Natural killer cell (primary cell): ENCODE results near the gene SLC2A5. TPM values are rescaled to one million over a fixed set of nuclear protein-coding genes. Genes with fewer than 3 reads are reported as not detected.
A peak's percentile ranks its signal among the peaks of the same experiment; 100 is the strongest.

Experiments
- ATAC-seq, 3 donors: fragments of 150-1000 bp in 2 of 3; fragments of 200-7000 bp in 1 of 3; cut with Tn5 transposase; 1 replicate in 1 of 3; 2 replicates in 2 of 3; pipeline ENCODE4 v1.10.0; 2021; ENCODE audit warnings: mild to moderate bottlenecking in 2 of 3, moderate library complexity in 2 of 3
- DNase-seq, 2 donors: peaks; one replicate each; pipeline versions ENCODE4 v3.0.0 to v3.0.0-alpha.2; 2013 to 2021; ENCODE audit warnings: mixed read lengths in 1 of 2
- H3K27ac ChIP-seq: one replicate; pipeline ENCODE4 v1.5.1; 2013; ENCODE audit warnings: mild to moderate bottlenecking, low read length
- H3K27me3 ChIP-seq: one replicate; pipeline ENCODE4 v1.6.1; 2013; ENCODE audit warnings: low read length; ENCODE audit not compliant: control insufficient read depth, insufficient read depth
- H3K36me3 ChIP-seq: one replicate; pipeline ENCODE4 v1.6.1; 2013; ENCODE audit warnings: low read length; ENCODE audit not compliant: control insufficient read depth, insufficient read depth
- H3K4me1 ChIP-seq: one replicate; pipeline ENCODE4 v1.6.1; 2013; ENCODE audit warnings: low read length; ENCODE audit not compliant: control insufficient read depth, insufficient read depth
- H3K4me3 ChIP-seq: one replicate; pipeline ENCODE4 v1.5.1; 2013; ENCODE audit warnings: low read length
- H3K9me3 ChIP-seq: one replicate; pipeline ENCODE4 v1.6.1; 2013; ENCODE audit warnings: low read length; ENCODE audit not compliant: control insufficient read depth, insufficient read depth
- H3K27ac Mint-ChIP-seq, 2 donors: one replicate each; pipeline ENCODE4 v1.8.0; 2022; ENCODE audit warnings: mild to moderate bottlenecking in 2 of 2, mixed read lengths in 2 of 2, moderate library complexity in 1 of 2
- H3K27me3 Mint-ChIP-seq, 2 donors: one replicate each; pipeline ENCODE4 v1.8.0; 2022; ENCODE audit warnings: low read depth in 2 of 2, mixed read lengths in 2 of 2
- H3K36me3 Mint-ChIP-seq: one replicate; pipeline ENCODE4 v1.8.0; 2022; ENCODE audit warnings: mixed read lengths
- H3K4me1 Mint-ChIP-seq, 2 donors: one replicate each; pipeline ENCODE4 v1.8.0; 2022; ENCODE audit warnings: mixed read lengths in 2 of 2
- H3K4me3 Mint-ChIP-seq: one replicate; pipeline ENCODE4 v1.8.0; 2022; ENCODE audit warnings: mild to moderate bottlenecking, moderate library complexity, mixed read lengths
- H3K9me3 Mint-ChIP-seq, 2 donors: one replicate each; pipeline ENCODE4 v1.8.0; 2022; ENCODE audit warnings: mixed read lengths in 2 of 2
- WGBS: methylation state at CpG from one replicate; pipeline ENCODE4 v1.1.7; 2013; ENCODE audit warnings: missing lambda C conversion rate; ENCODE audit not compliant: insufficient coverage; 5-methylcytosine and 5-hydroxymethylcytosine counted together
- intact Hi-C: fragments of 100-400 bp; cut with micrococcal nuclease; formaldehyde crosslinking; loops from one replicate; pipeline ENCODE4 v1.14.2; 2022
- total RNA-seq, 4 donors: library from RNA; stranded (reverse); fragments of 120-200 nt in 1 of 4; gene quantifications; one replicate each; pipeline versions ENCODE4 v1.2.3 to v1.2.4, GENCODE V29; 2013 to 2022
- TF ChIP-seq, protein P1 (sequence below): fragments of 200-600 bp; IDR thresholded peaks from one replicate; pipeline ENCODE4 v1.8.0; 2022; ENCODE audit warnings: antibody characterized with exemption

SLC2A5 gene
- total RNA-seq, 3 donors from 2014 or later (not counting 1 experiment from before 2014, with no cell fraction given): not detected

GRCh38 chr1:9110669-9111356 is 41.4 kb upstream of the SLC2A5 start:
- Histone ChIP-seq H3K4me1 (no peaks in the 10 kb centered on the region), H3K27ac (no peak overlapping the region), H3K36me3 (no peaks in the 10 kb centered on the region), H3K27me3 (no peaks in the 10 kb centered on the region), H3K9me3 (no peaks in the 10 kb centered on the region), H3K4me3 (no peak overlapping the region)
- TF ChIP-seq, protein P1, sequence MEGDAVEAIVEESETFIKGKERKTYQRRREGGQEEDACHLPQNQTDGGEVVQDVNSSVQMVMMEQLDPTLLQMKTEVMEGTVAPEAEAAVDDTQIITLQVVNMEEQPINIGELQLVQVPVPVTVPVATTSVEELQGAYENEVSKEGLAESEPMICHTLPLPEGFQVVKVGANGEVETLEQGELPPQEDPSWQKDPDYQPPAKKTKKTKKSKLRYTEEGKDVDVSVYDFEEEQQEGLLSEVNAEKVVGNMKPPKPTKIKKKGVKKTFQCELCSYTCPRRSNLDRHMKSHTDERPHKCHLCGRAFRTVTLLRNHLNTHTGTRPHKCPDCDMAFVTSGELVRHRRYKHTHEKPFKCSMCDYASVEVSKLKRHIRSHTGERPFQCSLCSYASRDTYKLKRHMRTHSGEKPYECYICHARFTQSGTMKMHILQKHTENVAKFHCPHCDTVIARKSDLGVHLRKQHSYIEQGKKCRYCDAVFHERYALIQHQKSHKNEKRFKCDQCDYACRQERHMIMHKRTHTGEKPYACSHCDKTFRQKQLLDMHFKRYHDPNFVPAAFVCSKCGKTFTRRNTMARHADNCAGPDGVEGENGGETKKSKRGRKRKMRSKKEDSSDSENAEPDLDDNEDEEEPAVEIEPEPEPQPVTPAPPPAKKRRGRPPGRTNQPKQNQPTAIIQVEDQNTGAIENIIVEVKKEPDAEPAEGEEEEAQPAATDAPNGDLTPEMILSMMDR: peak; percentile 76
- H3K9me3 Mint-ChIP-seq: no peaks in the 10 kb centered on the region
- no peak overlapping the region for H3K4me3 Mint-ChIP-seq
- ATAC-seq (peak; percentile 78 to 87 (median 79)), DNase-seq (peak; percentile 71 to 88)
- intact Hi-C loops: loop anchor here (2.0 kb wide), 2 partner anchors 86 to 380 kb away; no protein-coding TSS in a partner anchor
- H3K4me1 Mint-ChIP-seq: no peaks in the 10 kb centered on the region
- WGBS: 45% methylated on average over 17 of the region's 18 CpGs
- H3K36me3 Mint-ChIP-seq: no peaks in the 10 kb centered on the region
- no peaks in the 10 kb centered on the region for H3K27me3 Mint-ChIP-seq
- H3K27ac Mint-ChIP-seq: no peak overlapping the region

DNA sequence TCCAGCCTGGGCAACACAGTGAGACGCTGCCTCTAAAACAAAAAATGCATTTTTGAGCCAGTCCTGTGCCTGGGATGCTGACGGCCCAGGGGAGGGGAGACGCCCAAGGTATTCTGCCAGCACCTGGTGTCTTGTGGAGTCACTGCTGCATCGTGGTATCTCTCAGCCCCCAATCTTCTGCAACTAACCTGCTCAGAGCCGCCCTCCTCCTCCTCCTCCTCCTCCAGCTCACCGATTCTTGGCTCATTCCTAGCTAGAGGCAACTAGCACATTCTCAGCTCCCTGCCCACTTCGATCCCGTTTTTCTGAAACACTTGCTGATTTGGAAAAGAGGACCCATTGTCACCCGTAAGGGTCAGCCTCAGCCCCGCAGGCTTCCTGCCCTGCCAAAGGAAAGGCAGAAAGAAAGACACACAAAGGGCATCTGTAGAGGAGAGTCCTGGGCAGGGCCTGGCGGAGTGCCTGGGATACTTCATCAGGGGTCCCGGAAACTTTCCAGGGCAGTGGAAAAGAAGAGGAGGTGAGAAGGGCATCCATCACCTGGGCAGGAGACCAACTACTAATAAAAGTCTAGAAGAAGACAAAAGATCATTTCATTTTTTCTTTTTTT is 38.7 kb upstream of the SLC2A5 start:
- ATAC-seq: no peak
- Histone ChIP-seq H3K4me3 (no peak overlapping the region), H3K27ac (no peak overlapping the region), H3K27me3 (no peaks in the 10 kb centered on the region), H3K36me3 (no peaks in the 10 kb centered on the region), H3K9me3 (no peaks in the 10 kb centered on the region), H3K4me1 (no peaks in the 10 kb centered on the region)
- H3K36me3 Mint-ChIP-seq: no peaks in the 10 kb centered on the region
- no peaks in the 10 kb centered on the region for H3K27me3 Mint-ChIP-seq
- no peaks in the 10 kb centered on the region for H3K4me1 Mint-ChIP-seq
- DNase-seq: no peak
- no peaks in the 10 kb centered on the region for H3K9me3 Mint-ChIP-seq
- H3K27ac Mint-ChIP-seq: no peak overlapping the region
- intact Hi-C loops: no loop called here
- 89% methylated on average over 12 of the region's 12 CpGs for WGBS
- no peak overlapping the region for H3K4me3 Mint-ChIP-seq
- TF ChIP-seq, protein P1: no peak

- no peaks in the 10 kb centered on the region for H3K27me3 Mint-ChIP-seq
- Histone ChIP-seq H3K27me3 (no peaks in the 10 kb centered on the region), H3K4me1 (no peaks in the 10 kb centered on the region), H3K4me3 (no peak overlapping the region), H3K27ac (no peak overlapping the region), H3K9me3 (no peaks in the 10 kb centered on the region), H3K36me3 (no peaks in the 10 kb centered on the region)
- no peaks in the 10 kb centered on the region for H3K4me1 Mint-ChIP-seq
- no peak overlapping the region for H3K4me3 Mint-ChIP-seq
- TF ChIP-seq, protein P1: no peak
- no peak for ATAC-seq
- DNase-seq: no peak
- no peak overlapping the region for H3K27ac Mint-ChIP-seq
- H3K36me3 Mint-ChIP-seq: no peaks in the 10 kb centered on the region
- H3K9me3 Mint-ChIP-seq: no peaks in the 10 kb centered on the region
- intact Hi-C loops: no loop called here
- WGBS: 79% methylated on average over 3 of the region's 4 CpGs
These were observed 37.7 kb upstream of the SLC2A5 start for GRCh38 chr1:9107136-9107535.
